Measurements from ENCODE around the gene NPHP1.

NPHP1 gene

GRCh38 chr2:110143982-110144381 lies 60.8 kb downstream of the NPHP1 start:
- H3K9ac ChIP-seq (ENCODE audit: low read length): no peak overlapping the region
- H3K27me3 ChIP-seq (ENCODE audit: control insufficient read depth, insufficient read depth, low read length): no peaks in the 10 kb centered on the region
- no peaks in the 10 kb centered on the region for H3K4me1 ChIP-seq (ENCODE audit: control insufficient read depth, insufficient read depth, low read length)
- no peaks in the 10 kb centered on the region for H3K36me3 ChIP-seq (ENCODE audit: control insufficient read depth, insufficient read depth, low read length)
- H3K4me3 ChIP-seq (ENCODE audit: low read length): no peak overlapping the region
- H3K27ac ChIP-seq (ENCODE audit: low read depth, low read length): no peak overlapping the region

DNA sequence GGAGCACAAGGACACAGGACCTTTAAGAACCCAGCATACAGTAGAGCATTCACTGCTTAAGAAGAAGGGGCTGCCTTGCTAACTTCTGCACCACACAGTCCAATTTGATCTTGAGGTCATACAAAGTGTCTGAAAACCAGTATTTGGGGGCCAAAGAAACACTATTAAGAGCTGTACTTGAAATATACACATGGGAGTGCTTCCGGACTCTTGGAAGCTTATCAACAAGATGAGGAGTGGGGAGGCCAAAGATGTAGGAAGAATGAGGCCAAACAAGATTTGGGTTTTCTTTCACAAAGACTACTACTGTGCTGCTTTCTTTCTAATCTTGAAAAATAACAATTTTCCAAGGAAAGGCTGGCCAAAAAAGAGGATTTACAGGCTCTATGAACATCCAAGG lies 64.4 kb downstream of the NPHP1 start:
- Histone ChIP-seq H3K9ac (ENCODE audit: low read length) (no peak overlapping the region), H3K4me3 (ENCODE audit: low read length) (no peak overlapping the region), H3K27me3 (ENCODE audit: control insufficient read depth, insufficient read depth, low read length) (no peaks in the 10 kb centered on the region), H3K27ac (ENCODE audit: low read depth, low read length) (no peak overlapping the region), H3K4me1 (ENCODE audit: control insufficient read depth, insufficient read depth, low read length) (no peaks in the 10 kb centered on the region), H3K36me3 (ENCODE audit: control insufficient read depth, insufficient read depth, low read length) (no peaks in the 10 kb centered on the region)

GRCh38 chr2:110134025-110134424 lies 70.8 kb downstream of the NPHP1 start:
- Histone ChIP-seq H3K27me3 (ENCODE audit: control insufficient read depth, insufficient read depth, low read length) (no peaks in the 10 kb centered on the region), H3K36me3 (ENCODE audit: control insufficient read depth, insufficient read depth, low read length) (no peaks in the 10 kb centered on the region), H3K4me1 (ENCODE audit: control insufficient read depth, insufficient read depth, low read length) (no peaks in the 10 kb centered on the region), H3K27ac (ENCODE audit: low read depth, low read length) (no peak overlapping the region), H3K9ac (ENCODE audit: low read length) (no peak overlapping the region), H3K4me3 (ENCODE audit: low read length) (no peak overlapping the region)

DNA sequence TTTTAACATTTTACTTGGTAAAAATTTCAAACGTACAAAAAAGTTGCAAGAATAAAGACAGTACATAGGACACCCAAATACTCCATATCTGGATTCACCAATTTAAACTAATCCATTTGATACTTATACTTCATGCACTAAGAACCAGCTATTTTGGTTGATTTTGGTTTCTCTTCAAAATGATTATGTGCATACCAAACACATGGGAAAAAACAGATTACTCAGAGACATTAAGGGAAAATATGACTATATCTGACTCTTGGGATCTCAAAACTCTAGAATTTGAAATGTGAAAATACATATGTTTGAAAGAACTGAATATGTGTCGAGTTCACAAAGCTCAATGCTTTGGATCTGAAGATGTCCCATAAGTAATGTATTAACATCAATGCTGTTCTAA lies 73.6 kb downstream of the NPHP1 start:
- Histone ChIP-seq H3K4me1 (ENCODE audit: control insufficient read depth, insufficient read depth, low read length) (no peaks in the 10 kb centered on the region), H3K27me3 (ENCODE audit: control insufficient read depth, insufficient read depth, low read length) (no peaks in the 10 kb centered on the region), H3K36me3 (ENCODE audit: control insufficient read depth, insufficient read depth, low read length) (no peaks in the 10 kb centered on the region), H3K27ac (ENCODE audit: low read depth, low read length) (no peak overlapping the region), H3K4me3 (ENCODE audit: low read length) (no peak overlapping the region), H3K9ac (ENCODE audit: low read length) (no peak overlapping the region)

DNA sequence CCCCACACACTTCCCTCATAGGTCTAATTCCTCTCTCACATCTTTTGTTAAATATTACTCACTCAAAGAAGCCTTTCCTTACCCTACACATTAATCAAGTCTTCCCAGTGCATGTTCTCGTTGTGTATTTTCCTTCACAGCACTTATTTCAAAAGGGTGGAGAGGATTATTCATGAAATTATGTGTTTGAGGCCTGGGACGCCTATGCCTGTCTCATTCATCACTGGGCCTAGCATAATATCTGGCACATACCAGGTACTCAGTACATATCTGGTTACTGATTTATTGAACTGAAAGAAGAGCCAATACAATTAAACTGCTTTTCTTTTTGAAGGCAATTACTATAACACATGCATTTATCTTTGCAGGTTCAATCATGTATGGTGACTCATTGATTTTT lies 74.1 kb downstream of the NPHP1 start:
- Histone ChIP-seq H3K4me3 (ENCODE audit: low read length) (no peak overlapping the region), H3K4me1 (ENCODE audit: control insufficient read depth, insufficient read depth, low read length) (no peaks in the 10 kb centered on the region), H3K9ac (ENCODE audit: low read length) (no peak overlapping the region), H3K27me3 (ENCODE audit: control insufficient read depth, insufficient read depth, low read length) (no peaks in the 10 kb centered on the region), H3K27ac (ENCODE audit: low read depth, low read length) (no peak overlapping the region), H3K36me3 (ENCODE audit: control insufficient read depth, insufficient read depth, low read length) (no peaks in the 10 kb centered on the region)

DNA sequence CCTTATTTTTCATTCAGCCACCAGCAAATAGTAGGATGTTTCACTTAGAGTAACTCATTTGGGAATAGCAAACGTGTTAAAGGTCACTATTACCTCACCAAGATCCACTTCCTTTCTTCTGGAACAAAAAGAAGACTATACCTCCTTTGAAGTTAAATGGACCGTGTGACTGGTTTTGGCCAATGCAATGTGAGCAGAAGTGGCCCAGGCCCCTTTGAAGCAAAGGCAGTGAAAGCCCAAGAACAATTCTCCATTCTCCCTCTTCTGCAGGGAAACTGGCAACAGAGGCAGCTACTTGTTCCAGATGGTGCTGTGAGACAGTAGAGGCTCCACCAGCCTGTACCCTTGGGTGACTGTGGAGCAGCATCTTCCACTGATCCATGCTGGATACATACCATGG lies 77.9 kb downstream of the NPHP1 start:
- H3K4me3 ChIP-seq (ENCODE audit: low read length): no peak overlapping the region
- H3K27me3 ChIP-seq (ENCODE audit: control insufficient read depth, insufficient read depth, low read length): no peaks in the 10 kb centered on the region
- no peaks in the 10 kb centered on the region for H3K36me3 ChIP-seq (ENCODE audit: control insufficient read depth, insufficient read depth, low read length)
- H3K9ac ChIP-seq (ENCODE audit: low read length): no peak overlapping the region
- H3K4me1 ChIP-seq (ENCODE audit: control insufficient read depth, insufficient read depth, low read length): no peaks in the 10 kb centered on the region
- H3K27ac ChIP-seq (ENCODE audit: low read depth, low read length): no peak overlapping the region

GRCh38 chr2:110126086-110126773 lies 78.6 kb downstream of the NPHP1 start:
- H3K9ac ChIP-seq (ENCODE audit: low read length): no peak overlapping the region
- no peak overlapping the region for H3K4me3 ChIP-seq (ENCODE audit: low read length)
- no peaks in the 10 kb centered on the region for H3K36me3 ChIP-seq (ENCODE audit: control insufficient read depth, insufficient read depth, low read length)
- H3K27me3 ChIP-seq (ENCODE audit: control insufficient read depth, insufficient read depth, low read length): no peaks in the 10 kb centered on the region
- H3K27ac ChIP-seq (ENCODE audit: low read depth, low read length): no peak overlapping the region
- no peaks in the 10 kb centered on the region for H3K4me1 ChIP-seq (ENCODE audit: control insufficient read depth, insufficient read depth, low read length)

GRCh38 chr2:110124939-110125691 lies 79.7 kb downstream of the NPHP1 start:
- no peak overlapping the region for H3K9ac ChIP-seq (ENCODE audit: low read length)
- no peak overlapping the region for H3K4me3 ChIP-seq (ENCODE audit: low read length)

GRCh38 chr2:110124038-110124825 lies 80.6 kb downstream of the NPHP1 start:
- Histone ChIP-seq H3K27me3 (ENCODE audit: control insufficient read depth, insufficient read depth, low read length) (no peaks in the 10 kb centered on the region), H3K4me3 (ENCODE audit: low read length) (no peak overlapping the region), H3K27ac (ENCODE audit: low read depth, low read length) (no peak overlapping the region)

More at GRCh38 chr2:110124939-110125691, 79.7 kb downstream of the NPHP1 start:
- H3K27ac ChIP-seq (ENCODE audit: low read depth, low read length): no peak overlapping the region
- H3K36me3 ChIP-seq (ENCODE audit: control insufficient read depth, insufficient read depth, low read length): no peaks in the 10 kb centered on the region
- H3K27me3 ChIP-seq (ENCODE audit: control insufficient read depth, insufficient read depth, low read length): no peaks in the 10 kb centered on the region
- H3K4me1 ChIP-seq (ENCODE audit: control insufficient read depth, insufficient read depth, low read length): no peaks in the 10 kb centered on the region

GRCh38 chr2:110121592-110121991 lies 83.2 kb downstream of the NPHP1 start:
- Histone ChIP-seq H3K4me1 (ENCODE audit: control insufficient read depth, insufficient read depth, low read length) (no peaks in the 10 kb centered on the region), H3K27ac (ENCODE audit: low read depth, low read length) (no peak overlapping the region), H3K27me3 (ENCODE audit: control insufficient read depth, insufficient read depth, low read length) (no peaks in the 10 kb centered on the region), H3K9ac (ENCODE audit: low read length) (no peak overlapping the region), H3K36me3 (ENCODE audit: control insufficient read depth, insufficient read depth, low read length) (no peaks in the 10 kb centered on the region), H3K4me3 (ENCODE audit: low read length) (no peak overlapping the region)

More at GRCh38 chr2:110124038-110124825, 80.6 kb downstream of the NPHP1 start:
- H3K4me1 ChIP-seq (ENCODE audit: control insufficient read depth, insufficient read depth, low read length): no peaks in the 10 kb centered on the region
- H3K36me3 ChIP-seq (ENCODE audit: control insufficient read depth, insufficient read depth, low read length): no peaks in the 10 kb centered on the region
- no peak overlapping the region for H3K9ac ChIP-seq (ENCODE audit: low read length)

DNA sequence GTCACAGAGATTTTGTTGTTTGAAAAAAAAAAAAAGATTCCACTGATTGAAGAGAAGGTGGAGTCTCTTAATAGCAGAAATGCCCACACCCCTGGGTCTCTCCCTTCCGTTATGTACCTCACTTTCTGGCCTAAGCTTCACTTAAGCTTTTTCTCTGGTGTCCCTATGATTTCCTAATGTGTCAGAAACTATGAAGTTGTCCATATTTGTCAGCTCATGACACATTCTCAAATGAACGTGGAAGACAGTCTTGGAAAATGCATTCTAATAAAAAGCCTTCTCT lies 83.8 kb downstream of the NPHP1 start:
- Histone ChIP-seq H3K36me3 (ENCODE audit: control insufficient read depth, insufficient read depth, low read length) (no peaks in the 10 kb centered on the region), H3K4me1 (ENCODE audit: control insufficient read depth, insufficient read depth, low read length) (no peaks in the 10 kb centered on the region), H3K27me3 (ENCODE audit: control insufficient read depth, insufficient read depth, low read length) (peaks cover 6% of the 10 kb centered on the region), H3K4me3 (ENCODE audit: low read length) (no peak overlapping the region), H3K9ac (ENCODE audit: low read length) (no peak overlapping the region), H3K27ac (ENCODE audit: low read depth, low read length) (no peak overlapping the region)

- Histone ChIP-seq H3K4me3 (ENCODE audit: low read length) (no peak overlapping the region), H3K4me1 (ENCODE audit: control insufficient read depth, insufficient read depth, low read length) (peaks cover 2% of the 10 kb centered on the region), H3K27ac (ENCODE audit: low read depth, low read length) (no peak overlapping the region), H3K9ac (ENCODE audit: low read length) (no peak overlapping the region), H3K27me3 (ENCODE audit: control insufficient read depth, insufficient read depth, low read length) (peaks cover 10% of the 10 kb centered on the region), H3K36me3 (ENCODE audit: control insufficient read depth, insufficient read depth, low read length) (no peaks in the 10 kb centered on the region)
Observed at GRCh38 chr2:110120171-110121051, 84.4 kb downstream of the NPHP1 start.
